Fibroblast of the conjunctiva (primary cell): Measurements from ENCODE around the gene ASAP2.

Experiments used
- DNase-seq: peaks from one replicate; pipeline ENCODE4 v3.0.0-alpha.2; 2010; ENCODE audit warnings: low read depth

ASAP2 gene

GRCh38 chr2:9347411-9347881 lies 140.8 kb downstream of the ASAP2 start:
- DNase-seq = peak; percentile 40

- DNase-seq = no peak
These were observed 147.7 kb downstream of the ASAP2 start for GRCh38 chr2:9354318-9354717.

- DNase-seq = no peak
These were observed 148.7 kb downstream of the ASAP2 start for GRCh38 chr2:9355270-9355669.

GRCh38 chr2:9355716-9356115 lies 149.1 kb downstream of the ASAP2 start:
- no peak for DNase-seq

- DNase-seq = no peak
These were observed 149.6 kb downstream of the ASAP2 start for GRCh38 chr2:9356261-9356660.

GRCh38 chr2:9358846-9359245 lies 152.2 kb downstream of the ASAP2 start:
- DNase-seq = no peak

- DNase-seq = no peak
These were observed 152.9 kb downstream of the ASAP2 start for GRCh38 chr2:9359463-9359862.

GRCh38 chr2:9360110-9360509 lies 153.5 kb downstream of the ASAP2 start:
- DNase-seq = no peak

GRCh38 chr2:9360701-9361100 lies 154.1 kb downstream of the ASAP2 start:
- no peak for DNase-seq

GRCh38 chr2:9364373-9364772 lies 157.8 kb downstream of the ASAP2 start:
- DNase-seq = no peak

GRCh38 chr2:9364791-9365497 lies 158.3 kb downstream of the ASAP2 start:
- DNase-seq = no peak

GRCh38 chr2:9365498-9366019 lies 158.9 kb downstream of the ASAP2 start:
- no peak for DNase-seq

- DNase-seq = no peak
These were observed 159.4 kb downstream of the ASAP2 start for GRCh38 chr2:9366026-9366425.

- DNase-seq = no peak
These were observed 164.1 kb downstream of the ASAP2 start for GRCh38 chr2:9370746-9371145.

GRCh38 chr2:9373047-9373446 lies 166.4 kb downstream of the ASAP2 start:
- DNase-seq = no peak

GRCh38 chr2:9373476-9373875 lies 166.9 kb downstream of the ASAP2 start:
- no peak for DNase-seq

GRCh38 chr2:9374071-9374730 lies 167.6 kb downstream of the ASAP2 start:
- DNase-seq = no peak

- no peak for DNase-seq
These were observed 169.3 kb downstream of the ASAP2 start for GRCh38 chr2:9375857-9376428.

- DNase-seq = no peak
These were observed 171.0 kb downstream of the ASAP2 start for GRCh38 chr2:9377461-9378097.

- DNase-seq = peak; percentile 53
These were observed 172.1 kb downstream of the ASAP2 start for GRCh38 chr2:9378433-9379390.

GRCh38 chr2:9379391-9379755 lies 172.8 kb downstream of the ASAP2 start:
- DNase-seq = no peak
